ENCODE results near the gene CCDC91.

DNA sequence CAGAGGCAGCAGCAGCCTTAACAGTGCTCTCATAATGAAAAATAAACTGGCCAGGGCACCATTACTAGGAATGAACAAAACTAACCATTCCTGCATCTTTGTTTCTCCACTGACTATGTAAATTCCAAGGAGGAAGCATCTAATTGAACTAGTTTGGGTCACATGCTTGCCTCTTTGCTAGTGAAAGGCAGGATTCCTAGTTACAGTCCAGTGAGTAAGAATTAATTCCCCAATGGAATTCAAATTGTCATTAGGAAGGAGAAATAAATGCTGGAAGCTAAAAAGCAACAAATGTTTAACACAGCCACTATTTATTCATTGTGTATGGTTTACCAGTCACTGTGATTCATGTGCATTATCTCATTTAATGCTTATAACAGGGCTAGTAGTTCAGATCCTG is 316.0 kb downstream of the CCDC91 start:
- no peak for TF ChIP-seq CTCF (IDR thresholded peaks at IDR 0.05; ENCODE audit: low read depth, low read length)
- no peak for TF ChIP-seq EZH2phosphoT487 (IDR thresholded peaks at IDR 0.05; ENCODE audit: low read depth)
